TTC549 (cell line): ENCODE results near the gene PCNX3.
"Not testable (repeated sequence)": the region's sequence is repeated elsewhere in the genome, so short reads cannot be mapped to it uniquely, and the experiment has no call there.

Experiments
- FAIRE-seq: peaks from 2 replicates; lab custom pipeline; 2012; peaks lifted over from hg19 to GRCh38; lab: Jason Lieb, UNC

PCNX3 gene

GRCh38 chr11:65655570-65656332 lies 40.2 kb downstream of the PCNX3 start:
- no peak for FAIRE-seq

- FAIRE-seq: no peak
Observed at GRCh38 chr11:65657426-65657825, 41.9 kb downstream of the PCNX3 start.

- FAIRE-seq: no peak
Observed at GRCh38 chr11:65658174-65659021, 42.8 kb downstream of the PCNX3 start.

DNA sequence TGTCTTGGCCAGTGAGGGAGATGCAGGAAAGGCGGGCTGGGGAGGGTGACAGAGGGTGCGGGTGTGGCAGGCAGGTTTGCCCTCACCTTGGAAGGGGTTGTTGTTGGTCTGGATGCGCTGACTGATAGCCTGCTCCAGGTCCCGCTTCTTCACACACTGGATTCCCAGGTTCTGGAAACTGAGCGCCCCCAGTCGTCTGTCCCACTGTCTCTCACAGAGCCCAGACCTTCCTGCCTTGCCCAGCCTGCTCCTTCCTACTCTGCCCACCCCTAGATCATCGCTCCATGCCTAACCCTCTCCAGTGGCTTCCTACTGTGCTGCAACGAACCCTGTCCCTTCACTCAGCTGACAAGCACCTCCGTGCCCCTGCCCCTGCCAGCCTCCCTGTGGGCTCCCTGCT lies 44.5 kb downstream of the PCNX3 start:
- FAIRE-seq: no peak

DNA sequence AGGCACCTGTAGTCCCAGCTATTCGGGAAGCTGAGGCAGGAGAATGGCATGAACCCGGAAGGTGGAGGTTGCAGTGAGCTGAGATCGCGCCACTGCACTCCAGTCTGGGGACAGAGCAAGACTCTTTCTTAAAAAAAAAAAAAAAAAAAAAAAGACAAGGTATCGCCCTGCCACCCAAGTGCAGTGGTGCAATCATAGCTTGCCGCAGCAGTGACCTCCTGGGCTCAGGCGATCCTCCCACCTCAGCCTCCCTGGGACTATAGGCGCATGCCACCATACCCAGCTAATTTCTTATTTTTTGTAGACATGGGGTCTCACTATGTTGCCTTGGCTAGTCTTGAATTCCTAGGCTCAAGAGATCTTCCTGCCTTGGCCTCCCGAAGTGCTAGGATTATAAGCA lies 45.3 kb downstream of the PCNX3 start:
- FAIRE-seq: not testable (repeated sequence)

DNA sequence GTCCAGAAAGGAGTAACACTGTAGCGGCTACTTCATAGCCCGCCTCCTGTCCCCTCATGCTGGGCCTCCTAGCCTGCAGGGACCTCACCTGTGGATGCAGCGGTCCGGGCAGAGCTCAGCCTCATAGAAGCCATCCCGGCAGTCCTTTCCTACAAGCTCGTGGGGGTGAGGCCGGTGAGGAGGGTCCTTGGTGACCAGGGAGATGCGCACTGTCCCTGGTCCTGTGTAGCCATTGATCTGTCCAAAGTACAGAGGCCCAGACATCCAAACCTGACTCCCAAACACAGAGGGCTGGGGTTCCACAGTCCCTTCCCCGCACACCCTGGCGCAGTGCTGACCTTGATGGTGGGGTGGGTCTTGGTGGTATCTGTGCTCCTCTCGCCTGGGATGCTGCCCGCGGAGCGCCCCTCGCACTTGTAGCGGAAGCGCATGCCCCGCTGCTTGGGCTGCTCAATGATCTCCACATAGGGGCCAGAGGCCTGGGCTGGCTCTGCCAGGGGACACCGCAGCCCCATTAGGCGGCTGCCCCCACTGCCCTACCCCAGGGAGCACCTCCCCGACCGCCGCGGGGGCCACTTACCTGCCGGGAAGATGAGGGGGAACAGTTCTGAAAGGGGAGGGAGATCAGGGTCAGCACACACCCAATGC lies 46.1 kb downstream of the PCNX3 start:
- FAIRE-seq: no peak

- no peak for FAIRE-seq
Observed at GRCh38 chr11:65662247-65662798, 46.7 kb downstream of the PCNX3 start.

GRCh38 chr11:65662799-65663638 lies 47.4 kb downstream of the PCNX3 start, which contains the start of gene RELA:
Gene RELA, minus strand, starts transcription at chr11:65662916. Its CDS starts 84 bp downstream, at chr11:65662832.
- no peak for FAIRE-seq

GRCh38 chr11:65663639-65664200 lies 48.1 kb downstream of the PCNX3 start:
- FAIRE-seq: no peak

GRCh38 chr11:65672180-65672860 lies 56.7 kb downstream of the PCNX3 start:
- FAIRE-seq: no peak

GRCh38 chr11:65672982-65673381 lies 57.4 kb downstream of the PCNX3 start:
- no peak for FAIRE-seq

GRCh38 chr11:65680192-65680743 lies 64.7 kb downstream of the PCNX3 start:
- no peak for FAIRE-seq

GRCh38 chr11:65683480-65683879 lies 67.9 kb downstream of the PCNX3 start:
- FAIRE-seq: not testable (repeated sequence)

- FAIRE-seq: no peak
Observed at GRCh38 chr11:65685981-65686380, 70.4 kb downstream of the PCNX3 start.
